GM23338 (cell line): Measurements from ENCODE around the gene ZFR. TPM values are rescaled to one million over a fixed set of nuclear protein-coding genes. Genes with fewer than 3 reads are reported as not detected.

ENCODE experiments used
- ATAC-seq: fragments of 200-7000 bp; cut with Tn5 transposase; 3 replicates; pipeline ENCODE4 v1.9.1; 2020
- DNase-seq: peaks from one replicate; pipeline ENCODE4 v3.0.0-alpha.2; 2015; ENCODE audit warnings: low spot score
- H2AFZ ChIP-seq: fragments of 200-600 bp; sonication (generic); 2 replicates; pipeline ENCODE4 v1.8.0; 2016; ENCODE audit warnings: antibody characterized with exemption, mild to moderate bottlenecking, moderate library complexity
- H3F3A ChIP-seq: fragments of 200-600 bp; sonication (generic); replicated peaks from 2 replicates; pipeline ENCODE4 v1.8.0; 2017; ENCODE audit warnings: antibody characterized with exemption, mixed run types, low read depth
- H3K27ac ChIP-seq: fragments of 200-600 bp; sonication (generic); 2 replicates; pipeline ENCODE4 v1.6.1; 2016; ENCODE audit warnings: low read depth
- H3K27me3 ChIP-seq: fragments of 200-600 bp; sonication (generic); 2 replicates; pipeline ENCODE4 v1.8.0; 2016; ENCODE audit warnings: mild to moderate bottlenecking, mixed run types, moderate library complexity; ENCODE audit not compliant: insufficient read depth
- H3K36me3 ChIP-seq: fragments of 200-600 bp; sonication (generic); 2 replicates; pipeline ENCODE4 v1.8.0; 2016; ENCODE audit warnings: mild to moderate bottlenecking; ENCODE audit not compliant: insufficient read depth
- H3K4me1 ChIP-seq: fragments of 200-600 bp; sonication (generic); 2 replicates; pipeline ENCODE4 v1.8.0; 2016; ENCODE audit warnings: mild to moderate bottlenecking, moderate library complexity; ENCODE audit not compliant: insufficient read depth
- H3K4me2 ChIP-seq: fragments of 200-600 bp; sonication (generic); 2 replicates; pipeline ENCODE4 v1.7.1; 2017; ENCODE audit warnings: mixed run types
- H3K4me3 ChIP-seq: fragments of 200-600 bp; sonication (generic); 2 replicates; pipeline ENCODE4 v1.6.1; 2016; ENCODE audit warnings: mixed run types
- H3K79me2 ChIP-seq: fragments of 200-600 bp; sonication (generic); replicated peaks from 2 replicates; pipeline ENCODE4 v1.8.0; 2017; ENCODE audit warnings: mild to moderate bottlenecking; ENCODE audit not compliant: insufficient read depth
- H3K9me2 ChIP-seq: fragments of 200-600 bp; sonication (generic); 2 replicates; pipeline ENCODE4 v1.8.0; 2017; ENCODE audit not compliant: insufficient read depth
- H4K20me1 ChIP-seq: fragments of 200-600 bp; sonication (generic); replicated peaks from 2 replicates; pipeline ENCODE4 v1.8.0; 2017; ENCODE audit warnings: mild to moderate bottlenecking; ENCODE audit not compliant: insufficient read depth
- H3K27ac Mint-ChIP-seq: 2 replicates; pipeline ENCODE4 v1.8.0; 2020; ENCODE audit warnings: inconsistent platforms, mild to moderate bottlenecking, moderate library complexity, mixed read lengths
- H3K27me3 Mint-ChIP-seq: 3 replicates; pipeline ENCODE4 v1.8.0; 2022; ENCODE audit warnings: low read depth, mild to moderate bottlenecking, moderate library complexity, mixed read lengths, inconsistent platforms; ENCODE audit not compliant: insufficient read depth, poor library complexity
- H3K36me3 Mint-ChIP-seq: 3 replicates; pipeline ENCODE4 v1.8.0; 2021; ENCODE audit warnings: low read depth, mild to moderate bottlenecking, inconsistent platforms, moderate library complexity, mixed read lengths
- H3K4me1 Mint-ChIP-seq: 3 replicates; pipeline ENCODE4 v1.8.0; 2020; ENCODE audit warnings: mild to moderate bottlenecking, inconsistent platforms, mixed read lengths
- H3K4me3 Mint-ChIP-seq: 3 replicates; pipeline ENCODE4 v1.8.0; 2021; ENCODE audit warnings: moderate library complexity, mild to moderate bottlenecking, inconsistent platforms, mixed read lengths
- H3K9me3 Mint-ChIP-seq: 3 replicates; pipeline ENCODE4 v1.8.0; 2020; ENCODE audit warnings: moderate library complexity, mild to moderate bottlenecking, inconsistent platforms, mixed read lengths
- CTCF ChIP-seq, 2 experiments: fragments of 200-600 bp in 1 of 2; sonication (generic) in 1 of 2; conservative IDR thresholded peaks; 2 replicates each; pipeline versions ENCODE4 v1.5.1 to v1.6.1; 2016 to 2017; ENCODE audit warnings: antibody characterized with exemption in 2 of 2, low read depth in 2 of 2, mild to moderate bottlenecking in 2 of 2, moderate library complexity in 1 of 2
- EZH2phosphoT487 ChIP-seq: fragments of 200-600 bp; sonication (generic); IDR thresholded peaks from one replicate; pipeline ENCODE4 v1.8.1; 2018; ENCODE audit warnings: antibody characterized with exemption; ENCODE audit not compliant: unreplicated experiment
- JUNB ChIP-seq: IDR thresholded peaks from one replicate; pipeline ENCODE4 v1.6.1; 2016; ENCODE audit warnings: antibody characterized with exemption; ENCODE audit not compliant: unreplicated experiment
- REST ChIP-seq: IDR thresholded peaks from one replicate; pipeline ENCODE4 v1.6.1; 2018; ENCODE audit warnings: antibody characterized with exemption; ENCODE audit not compliant: unreplicated experiment
- ZNF114 ChIP-seq: fragments of 250-450 bp; sonication (Bioruptor Pico); IDR thresholded peaks from 2 replicates; pipeline ENCODE4 v1.5.0; 2020; ENCODE audit warnings: mild to moderate bottlenecking, moderate library complexity
- ZNF331 ChIP-seq: fragments of 250-450 bp; sonication (Bioruptor Pico); IDR thresholded peaks from 2 replicates; pipeline ENCODE4 v1.5.0; 2020; ENCODE audit warnings: low read depth, mild to moderate bottlenecking, moderate library complexity
- ZNF462 ChIP-seq: fragments of 250-450 bp; sonication (Bioruptor Pico); IDR thresholded peaks from 2 replicates; pipeline ENCODE4 v1.5.0; 2020; ENCODE audit warnings: mild to moderate bottlenecking, moderate library complexity
- polyA plus RNA-seq: library from polyadenylated mRNA; unstranded; fragments of >200 nt; fragmentation: Nextera tagmentation; extraction: Ambion mirVana; gene quantifications from 2 replicates; pipeline ENCODE4 v1.2.1, GENCODE V29; 2016
- total RNA-seq: library from RNA; depleted of rRNA; stranded (reverse); fragments of >200 nt; shearing (Covaris generic); gene quantifications from 2 replicates; pipeline ENCODE4 v1.2.3, GENCODE V29; 2014

Gene ZFR
- total and polyA plus RNA-seq, 2 experiments from 2014 or later, result 92.4 to 103 TPM

GRCh38 chr5:32474209-32474854, 29.8 kb upstream of the ZFR start:
- Histone ChIP-seq H3K27me3 (no peaks in the 10 kb centered on the region), H3K79me2 (no peaks in the 10 kb centered on the region), H3K4me1 (no peaks in the 10 kb centered on the region), H3K27ac (no peak overlapping the region), H3K4me2 (no peak overlapping the region), H2AFZ (0 out of 2 replicates have a peak overlapping the region, but pooled peaks have one; percentile 28), H4K20me1 (no peaks in the 10 kb centered on the region), H3K36me3 (no peaks in the 10 kb centered on the region), H3K4me3 (no peak overlapping the region), H3F3A (no peaks in the 10 kb centered on the region), H3K9me2 (no peaks in the 10 kb centered on the region)
- DNase-seq (no peak), ATAC-seq (peak; percentile 77)
- Mint-ChIP-seq H3K36me3 (no peaks in the 10 kb centered on the region), H3K9me3 (no peaks in the 10 kb centered on the region), H3K4me3 (no peak overlapping the region), H3K4me1 (peaks cover 14% of the 10 kb centered on the region), H3K27me3 (no peaks in the 10 kb centered on the region), H3K27ac (no peak overlapping the region)
- TF ChIP-seq REST (no peak), ZNF462 (CRISPR knock-in tag) (no peak), EZH2phosphoT487 (no peak), ZNF331 (CRISPR knock-in tag) (no peak), ZNF114 (CRISPR knock-in tag) (no peak), CTCF (conservative IDR thresholded peaks at IDR 0.05; ENCODE audit: low read depth in 2 of 2) (no peak), JUNB (no peak)
